HepG2 (cell line): Measurements from ENCODE around the gene TH. TPM values are rescaled to one million over a fixed set of nuclear protein-coding genes. Genes with fewer than 3 reads are reported as not detected.

Source experiments
- AKAP8 ChIP-seq: sonication (generic); formaldehyde crosslinking; IDR thresholded peaks from 2 replicates; pipeline ENCODE4 v1.5.1; 2020; ENCODE audit warnings: mild to moderate bottlenecking, missing genetic modification reagents
- EEA1 ChIP-seq: sonication (generic); formaldehyde crosslinking; IDR thresholded peaks from 2 replicates; pipeline ENCODE4 v1.5.1; 2020; ENCODE audit warnings: mild to moderate bottlenecking, missing genetic modification reagents, borderline replicate concordance
- IKZF4 ChIP-seq: sonication (generic); formaldehyde crosslinking; IDR thresholded peaks from 2 replicates; pipeline ENCODE4 v1.5.1; 2020; ENCODE audit warnings: borderline replicate concordance, mild to moderate bottlenecking, low read depth, missing genetic modification reagents; ENCODE audit errors: not compliant biosample characterization
- JARID2 ChIP-seq: sonication (generic); formaldehyde crosslinking; IDR thresholded peaks from 2 replicates; pipeline ENCODE4 v1.8.1; 2023; ENCODE audit warnings: missing genetic modification reagents, inconsistent platforms; ENCODE audit not compliant: insufficient replicate concordance
- KDM5B ChIP-seq: sonication (generic); formaldehyde crosslinking; IDR thresholded peaks from 2 replicates; pipeline ENCODE4 v1.4.0; 2020; ENCODE audit warnings: missing genetic modification reagents, mild to moderate bottlenecking, borderline replicate concordance
- KDM6A ChIP-seq: IDR thresholded peaks from 2 replicates; pipeline ENCODE4 v1.6.1; 2016; ENCODE audit warnings: low read depth
- KLF11 ChIP-seq: IDR thresholded peaks from 2 replicates; pipeline ENCODE4 v1.6.1; 2016; ENCODE audit warnings: missing compliant biosample characterization
- MTF2 ChIP-seq: sonication (generic); formaldehyde crosslinking; IDR thresholded peaks from 2 replicates; pipeline ENCODE4 v1.5.0; 2020; ENCODE audit warnings: missing genetic modification reagents, borderline replicate concordance
- NCOA5 ChIP-seq: sonication (generic); formaldehyde crosslinking; IDR thresholded peaks from 2 replicates; pipeline ENCODE4 v1.4.0; 2020; ENCODE audit warnings: missing genetic modification reagents
- PAF1 ChIP-seq: IDR thresholded peaks from 2 replicates; pipeline ENCODE4 v1.6.1; 2016; ENCODE audit warnings: missing genetic modification reagents, missing compliant biosample characterization
- SP140L ChIP-seq: sonication (generic); formaldehyde crosslinking; IDR thresholded peaks from 2 replicates; pipeline ENCODE4 v1.4.0; 2020; ENCODE audit warnings: missing genetic modification reagents, borderline replicate concordance
- ZNF17 ChIP-seq: sonication (generic); formaldehyde crosslinking; IDR thresholded peaks from 2 replicates; pipeline ENCODE4 v1.5.0; 2020; ENCODE audit warnings: mild to moderate bottlenecking, missing genetic modification reagents
- ZNF207 ChIP-seq: fragments of 450-650 bp; IDR thresholded peaks from 2 replicates; pipeline ENCODE4 v1.6.1; 2016; ENCODE audit warnings: antibody characterized with exemption, borderline replicate concordance
- ZNF256 ChIP-seq: sonication (generic); formaldehyde crosslinking; conservative IDR thresholded peaks from 2 replicates; pipeline ENCODE4 v1.4.0; 2020; ENCODE audit warnings: missing genetic modification reagents
- ZNF282 ChIP-seq: fragments of 450-650 bp; IDR thresholded peaks from 2 replicates; pipeline ENCODE4 v1.6.1; 2018; ENCODE audit not compliant: partially characterized antibody
- ZNF350 ChIP-seq: sonication (generic); formaldehyde crosslinking; IDR thresholded peaks from 2 replicates; pipeline ENCODE4 v1.4.0; 2020; ENCODE audit warnings: mild to moderate bottlenecking, low read depth, missing genetic modification reagents, borderline replicate concordance
- polyA plus RNA-seq, 8 experiments: library from polyadenylated mRNA; depleted of rRNA in 3 of 8; stranded (reverse) in 7 of 8; unstranded in 1 of 8; fragments of >200 nt; fragmentation: Illumina TruSeq in 4 of 8; extraction: Trizol in 4 of 8; gene quantifications; 2 replicates each; pipeline versions ENCODE4 v1.2.1 to v1.2.3, GENCODE V29; 2011 to 2016; ENCODE audit warnings: low read depth in 4 of 8, missing spikeins in 1 of 8, mixed read lengths in 1 of 8; ENCODE audit not compliant: insufficient read depth in 1 of 8
- total RNA-seq, 5 experiments: library from RNA; depleted of rRNA; stranded (reverse); fragments of >200 nt; fragmentation: Illumina TruSeq; extraction: Trizol; gene quantifications; 2 replicates each; pipeline ENCODE4 v1.2.3, GENCODE V29; 2016; ENCODE audit warnings: low read depth in 1 of 5
- TF ChIP-seq, protein P1 (sequence below): sonication (generic); formaldehyde crosslinking; IDR thresholded peaks from 2 replicates; pipeline ENCODE4 v1.4.0; 2020; ENCODE audit warnings: missing genetic modification reagents
- TF ChIP-seq, protein P2 (sequence below): IDR thresholded peaks from 2 replicates; pipeline ENCODE4 v1.6.1; 2016; ENCODE audit warnings: low read depth, borderline replicate concordance
- TF ChIP-seq, protein P3 (sequence below): sonication (generic); formaldehyde crosslinking; IDR thresholded peaks from 2 replicates; pipeline ENCODE4 v1.5.1; 2020; ENCODE audit warnings: mild to moderate bottlenecking, missing genetic modification reagents, borderline replicate concordance
- TF ChIP-seq, protein P4 (sequence below): sonication (generic); formaldehyde crosslinking; IDR thresholded peaks from 2 replicates; pipeline ENCODE4 v1.8.0; 2022; ENCODE audit warnings: mild to moderate bottlenecking, missing genetic modification reagents, moderate library complexity

Gene TH
- total and polyA plus RNA-seq, 2 of the 13 experiments (the other 11 are each of a cell fraction or from before 2014, with no cell fraction given): 0.36 TPM; not detected in 1

DNA sequence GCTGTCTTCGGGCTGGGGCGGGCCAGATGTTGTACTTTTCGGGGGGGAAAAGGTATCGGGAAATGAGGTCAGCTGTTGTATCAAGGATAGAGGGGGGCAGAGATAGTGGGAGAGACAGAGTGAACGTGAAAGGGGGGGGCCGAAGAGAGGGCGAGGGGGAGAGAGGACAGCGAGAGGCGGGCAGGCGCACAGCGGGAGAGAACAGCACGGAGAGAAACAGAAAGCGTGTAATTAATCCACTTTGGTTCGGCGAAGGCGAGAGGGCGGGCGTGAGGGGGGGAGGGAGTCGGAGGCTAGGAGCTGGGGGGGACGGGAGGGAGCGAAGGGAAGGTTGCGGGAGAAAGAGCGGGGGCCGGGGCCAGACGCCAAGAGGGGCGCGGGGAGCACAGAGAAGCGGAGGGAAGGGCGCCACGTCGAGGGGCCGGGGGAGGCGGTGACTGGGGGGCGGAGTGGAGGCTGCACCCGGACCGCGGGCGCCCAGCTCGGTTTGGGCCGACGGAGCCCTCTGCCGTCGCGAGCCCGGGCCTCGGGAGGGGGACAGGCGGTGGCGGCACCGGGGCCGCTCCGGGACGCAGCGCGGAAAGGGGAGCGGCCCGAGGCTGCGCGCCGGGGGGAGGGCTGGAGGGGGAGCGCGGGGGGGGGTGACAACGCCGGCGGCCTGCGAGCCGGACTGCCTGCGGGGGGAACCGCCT, 33.0 kb downstream of the TH start (continued):
- TF ChIP-seq, protein P1, sequence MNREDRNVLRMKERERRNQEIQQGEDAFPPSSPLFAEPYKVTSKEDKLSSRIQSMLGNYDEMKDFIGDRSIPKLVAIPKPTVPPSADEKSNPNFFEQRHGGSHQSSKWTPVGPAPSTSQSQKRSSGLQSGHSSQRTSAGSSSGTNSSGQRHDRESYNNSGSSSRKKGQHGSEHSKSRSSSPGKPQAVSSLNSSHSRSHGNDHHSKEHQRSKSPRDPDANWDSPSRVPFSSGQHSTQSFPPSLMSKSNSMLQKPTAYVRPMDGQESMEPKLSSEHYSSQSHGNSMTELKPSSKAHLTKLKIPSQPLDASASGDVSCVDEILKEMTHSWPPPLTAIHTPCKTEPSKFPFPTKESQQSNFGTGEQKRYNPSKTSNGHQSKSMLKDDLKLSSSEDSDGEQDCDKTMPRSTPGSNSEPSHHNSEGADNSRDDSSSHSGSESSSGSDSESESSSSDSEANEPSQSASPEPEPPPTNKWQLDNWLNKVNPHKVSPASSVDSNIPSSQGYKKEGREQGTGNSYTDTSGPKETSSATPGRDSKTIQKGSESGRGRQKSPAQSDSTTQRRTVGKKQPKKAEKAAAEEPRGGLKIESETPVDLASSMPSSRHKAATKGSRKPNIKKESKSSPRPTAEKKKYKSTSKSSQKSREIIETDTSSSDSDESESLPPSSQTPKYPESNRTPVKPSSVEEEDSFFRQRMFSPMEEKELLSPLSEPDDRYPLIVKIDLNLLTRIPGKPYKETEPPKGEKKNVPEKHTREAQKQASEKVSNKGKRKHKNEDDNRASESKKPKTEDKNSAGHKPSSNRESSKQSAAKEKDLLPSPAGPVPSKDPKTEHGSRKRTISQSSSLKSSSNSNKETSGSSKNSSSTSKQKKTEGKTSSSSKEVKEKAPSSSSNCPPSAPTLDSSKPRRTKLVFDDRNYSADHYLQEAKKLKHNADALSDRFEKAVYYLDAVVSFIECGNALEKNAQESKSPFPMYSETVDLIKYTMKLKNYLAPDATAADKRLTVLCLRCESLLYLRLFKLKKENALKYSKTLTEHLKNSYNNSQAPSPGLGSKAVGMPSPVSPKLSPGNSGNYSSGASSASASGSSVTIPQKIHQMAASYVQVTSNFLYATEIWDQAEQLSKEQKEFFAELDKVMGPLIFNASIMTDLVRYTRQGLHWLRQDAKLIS: peak; percentile 100
- TF ChIP-seq ZNF256 (CRISPR knock-in tag) (no peak), PAF1 (CRISPR knock-in tag) (peak; percentile 78; the same call in 1 of the 2 replicates), ZNF350 (no peak), KLF11 (CRISPR knock-in tag) (no peak), EEA1 (no peak), JARID2 (CRISPR knock-in tag) (no peak), AKAP8 (CRISPR knock-in tag) (peak; percentile 69; the same call in 1 of the 2 replicates), MTF2 (CRISPR knock-in tag) (no peak), ZNF207 (no peak), KDM5B (CRISPR knock-in tag) (peak; percentile 82), IKZF4 (CRISPR knock-in tag) (peak; percentile 60), SP140L (no peak), NCOA5 (CRISPR knock-in tag) (no peak), KDM6A (no peak), ZNF17 (CRISPR knock-in tag) (no peak), ZNF282 (no peak)
- TF ChIP-seq, protein P2, sequence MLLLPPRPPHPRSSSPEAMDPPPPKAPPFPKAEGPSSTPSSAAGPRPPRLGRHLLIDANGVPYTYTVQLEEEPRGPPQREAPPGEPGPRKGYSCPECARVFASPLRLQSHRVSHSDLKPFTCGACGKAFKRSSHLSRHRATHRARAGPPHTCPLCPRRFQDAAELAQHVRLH (CRISPR knock-in tag): no peak
- TF ChIP-seq, protein P3, sequence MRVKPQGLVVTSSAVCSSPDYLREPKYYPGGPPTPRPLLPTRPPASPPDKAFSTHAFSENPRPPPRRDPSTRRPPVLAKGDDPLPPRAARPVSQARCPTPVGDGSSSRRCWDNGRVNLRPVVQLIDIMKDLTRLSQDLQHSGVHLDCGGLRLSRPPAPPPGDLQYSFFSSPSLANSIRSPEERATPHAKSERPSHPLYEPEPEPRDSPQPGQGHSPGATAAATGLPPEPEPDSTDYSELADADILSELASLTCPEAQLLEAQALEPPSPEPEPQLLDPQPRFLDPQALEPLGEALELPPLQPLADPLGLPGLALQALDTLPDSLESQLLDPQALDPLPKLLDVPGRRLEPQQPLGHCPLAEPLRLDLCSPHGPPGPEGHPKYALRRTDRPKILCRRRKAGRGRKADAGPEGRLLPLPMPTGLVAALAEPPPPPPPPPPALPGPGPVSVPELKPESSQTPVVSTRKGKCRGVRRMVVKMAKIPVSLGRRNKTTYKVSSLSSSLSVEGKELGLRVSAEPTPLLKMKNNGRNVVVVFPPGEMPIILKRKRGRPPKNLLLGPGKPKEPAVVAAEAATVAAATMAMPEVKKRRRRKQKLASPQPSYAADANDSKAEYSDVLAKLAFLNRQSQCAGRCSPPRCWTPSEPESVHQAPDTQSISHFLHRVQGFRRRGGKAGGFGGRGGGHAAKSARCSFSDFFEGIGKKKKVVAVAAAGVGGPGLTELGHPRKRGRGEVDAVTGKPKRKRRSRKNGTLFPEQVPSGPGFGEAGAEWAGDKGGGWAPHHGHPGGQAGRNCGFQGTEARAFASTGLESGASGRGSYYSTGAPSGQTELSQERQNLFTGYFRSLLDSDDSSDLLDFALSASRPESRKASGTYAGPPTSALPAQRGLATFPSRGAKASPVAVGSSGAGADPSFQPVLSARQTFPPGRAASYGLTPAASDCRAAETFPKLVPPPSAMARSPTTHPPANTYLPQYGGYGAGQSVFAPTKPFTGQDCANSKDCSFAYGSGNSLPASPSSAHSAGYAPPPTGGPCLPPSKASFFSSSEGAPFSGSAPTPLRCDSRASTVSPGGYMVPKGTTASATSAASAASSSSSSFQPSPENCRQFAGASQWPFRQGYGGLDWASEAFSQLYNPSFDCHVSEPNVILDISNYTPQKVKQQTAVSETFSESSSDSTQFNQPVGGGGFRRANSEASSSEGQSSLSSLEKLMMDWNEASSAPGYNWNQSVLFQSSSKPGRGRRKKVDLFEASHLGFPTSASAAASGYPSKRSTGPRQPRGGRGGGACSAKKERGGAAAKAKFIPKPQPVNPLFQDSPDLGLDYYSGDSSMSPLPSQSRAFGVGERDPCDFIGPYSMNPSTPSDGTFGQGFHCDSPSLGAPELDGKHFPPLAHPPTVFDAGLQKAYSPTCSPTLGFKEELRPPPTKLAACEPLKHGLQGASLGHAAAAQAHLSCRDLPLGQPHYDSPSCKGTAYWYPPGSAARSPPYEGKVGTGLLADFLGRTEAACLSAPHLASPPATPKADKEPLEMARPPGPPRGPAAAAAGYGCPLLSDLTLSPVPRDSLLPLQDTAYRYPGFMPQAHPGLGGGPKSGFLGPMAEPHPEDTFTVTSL (CRISPR knock-in tag): no peak
- TF ChIP-seq, protein P4, sequence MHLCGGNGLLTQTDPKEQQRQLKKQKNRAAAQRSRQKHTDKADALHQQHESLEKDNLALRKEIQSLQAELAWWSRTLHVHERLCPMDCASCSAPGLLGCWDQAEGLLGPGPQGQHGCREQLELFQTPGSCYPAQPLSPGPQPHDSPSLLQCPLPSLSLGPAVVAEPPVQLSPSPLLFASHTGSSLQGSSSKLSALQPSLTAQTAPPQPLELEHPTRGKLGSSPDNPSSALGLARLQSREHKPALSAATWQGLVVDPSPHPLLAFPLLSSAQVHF (CRISPR knock-in tag): peak; percentile 33; the same call in 1 of the 2 replicates
